H1 (cell line): Measurements from ENCODE around the gene GALNT12. TPM values are rescaled to one million over a fixed set of nuclear protein-coding genes. Genes with fewer than 3 reads are reported as not detected.

Experiments
- CTCF ChIA-PET: fragments of 300-600 bp; sonication (Branson Sonifier 250); formaldehyde crosslinking; loops from one replicate; lab custom pipeline; 2021; ENCODE audit not compliant: partially characterized antibody; lab: Charles Lee
- POLR2A ChIA-PET: fragments of 300-600 bp; sonication (Branson Sonifier 250); formaldehyde crosslinking; loops from one replicate; lab custom pipeline; 2021; ENCODE audit warnings: inconsistent platforms; ENCODE audit not compliant: partially characterized antibody; lab: Charles Lee
- DNase-seq, 2 experiments: peaks; one replicate each; pipeline versions ENCODE4 v3.0.0 to v3.0.0-alpha.2; 2010 to 2022; ENCODE audit warnings: low spot score in 2 of 2, low read depth in 1 of 2, mixed read lengths in 1 of 2
- FAIRE-seq: peaks from 2 replicates; lab custom pipeline; 2011; peaks lifted over from hg19 to GRCh38; lab: Jason Lieb, UNC
- H2AFZ ChIP-seq: 2 replicates; pipeline ENCODE4 v1.8.1; 2012; ENCODE audit warnings: low read length, inconsistent platforms
- H2AK5ac ChIP-seq: 2 replicates; pipeline ENCODE4 v1.6.1; 2013; ENCODE audit warnings: low read depth, low read length
- H2BK120ac ChIP-seq: replicated peaks from 2 replicates; pipeline ENCODE3; 2013; ENCODE audit warnings: low read depth, low read length, inconsistent platforms
- H2BK12ac ChIP-seq: 2 replicates; pipeline ENCODE4 v1.6.1; 2013; ENCODE audit warnings: low read depth, low read length
- H2BK15ac ChIP-seq: 2 replicates; pipeline ENCODE4 v1.6.1; 2013; ENCODE audit warnings: low read length
- H2BK20ac ChIP-seq: 2 replicates; pipeline ENCODE4 v1.6.1; 2013; ENCODE audit warnings: low read length
- H2BK5ac ChIP-seq: 2 replicates; pipeline ENCODE4 v1.6.1; 2013; ENCODE audit warnings: low read depth, low read length
- H3K14ac ChIP-seq: 2 replicates; pipeline ENCODE4 v1.6.1; 2013; ENCODE audit warnings: inconsistent platforms; ENCODE audit not compliant: insufficient read length
- H3K18ac ChIP-seq: 2 replicates; pipeline ENCODE4 v1.6.1; 2013; ENCODE audit warnings: low read length; ENCODE audit errors: extremely low read depth
- H3K23ac ChIP-seq: 2 replicates; pipeline ENCODE4 v1.6.1; 2013; ENCODE audit warnings: inconsistent platforms; ENCODE audit not compliant: insufficient read length
- H3K23me2 ChIP-seq: 2 replicates; pipeline ENCODE4 v1.6.1; 2013; ENCODE audit warnings: low read depth, low read length
- H3K27ac ChIP-seq: 2 replicates; pipeline ENCODE4 v1.6.1; 2011; ENCODE audit warnings: low read depth, low read length, inconsistent platforms
- H3K27me3 ChIP-seq, 4 experiments: replicated peaks in 1 of 4; 1 replicate in 1 of 4; 2 replicates in 3 of 4; pipeline versions ENCODE4 v1.6.1 to v1.8.1; 2011 to 2013; ENCODE audit warnings: low read length in 3 of 4, mild to moderate bottlenecking in 3 of 4, inconsistent platforms in 2 of 4, mixed read lengths in 2 of 4, moderate library complexity in 1 of 4; ENCODE audit not compliant: control insufficient read depth in 3 of 4, insufficient read depth in 3 of 4; ENCODE audit errors: extremely low read depth in 1 of 4
- H3K36me3 ChIP-seq, 4 experiments: 2 replicates each; pipeline versions ENCODE4 v1.6.1 to v1.8.1; 2011 to 2013; ENCODE audit warnings: mild to moderate bottlenecking in 4 of 4, low read length in 3 of 4, moderate library complexity in 2 of 4, control low read depth in 1 of 4, inconsistent platforms in 1 of 4; ENCODE audit not compliant: insufficient read depth in 4 of 4, control insufficient read depth in 2 of 4
- H3K4ac ChIP-seq: replicated peaks from 2 replicates; pipeline ENCODE3; 2013; ENCODE audit warnings: low read length, low read depth, mixed read lengths, inconsistent platforms; ENCODE audit not compliant: insufficient read length
- H3K4me1 ChIP-seq, 4 experiments: replicated peaks in 1 of 4; 1 replicate in 1 of 4; 2 replicates in 3 of 4; pipeline versions ENCODE4 v1.6.1 to v1.8.1; 2011 to 2013; ENCODE audit warnings: low read length in 3 of 4, inconsistent platforms in 2 of 4, mixed read lengths in 1 of 4; ENCODE audit not compliant: insufficient read depth in 4 of 4, control insufficient read depth in 3 of 4
- H3K4me2 ChIP-seq, 2 experiments: 2 replicates each; pipeline versions ENCODE4 v1.6.1 to v1.8.1; 2011 to 2013; ENCODE audit warnings: low read depth in 2 of 2, low read length in 2 of 2, control low read depth in 1 of 2, inconsistent platforms in 1 of 2, mild to moderate bottlenecking in 1 of 2; ENCODE audit not compliant: insufficient read depth in 1 of 2
- H3K4me3 ChIP-seq, 4 experiments: fragments of 200-600, 300-600 bp in 1 of 4; sonication (generic), shearing (Covaris generic), sonication (Bioruptor Twin) in 1 of 4; 2 replicates each; pipeline versions ENCODE4 v1.5.1 to v1.8.1; 2011 to 2016; ENCODE audit warnings: low read length in 4 of 4, low read depth in 3 of 4, control low read depth in 2 of 4, inconsistent platforms in 2 of 4, mild to moderate bottlenecking in 2 of 4, mixed read lengths in 1 of 4, moderate library complexity in 1 of 4; ENCODE audit not compliant: insufficient read depth in 2 of 4; ENCODE audit errors: extremely low read depth in 1 of 4
- H3K56ac ChIP-seq: replicated peaks from 2 replicates; pipeline ENCODE3; 2013; ENCODE audit warnings: low read depth, mild to moderate bottlenecking, mixed read lengths, low read length, inconsistent platforms; ENCODE audit not compliant: insufficient read length
- H3K79me1 ChIP-seq: 2 replicates; pipeline ENCODE4 v1.6.1; 2013; ENCODE audit warnings: low read depth, low read length, control low read depth
- H3K79me2 ChIP-seq, 2 experiments: 2 replicates each; pipeline versions ENCODE4 v1.6.1 to v1.8.1; 2012 to 2013; ENCODE audit warnings: low read length in 2 of 2, mild to moderate bottlenecking in 2 of 2, inconsistent platforms in 1 of 2; ENCODE audit not compliant: insufficient read depth in 2 of 2, control insufficient read depth in 1 of 2
- H3K9ac ChIP-seq, 4 experiments: replicated peaks in 1 of 4; 1 replicate in 1 of 4; 2 replicates in 3 of 4; pipeline versions ENCODE4 v1.6.1 to v1.8.1; 2011 to 2013; ENCODE audit warnings: low read depth in 3 of 4, low read length in 3 of 4, control low read depth in 2 of 4, mild to moderate bottlenecking in 2 of 4, moderate library complexity in 2 of 4, inconsistent platforms in 1 of 4; ENCODE audit errors: extremely low read depth in 1 of 4
- H3K9me3 ChIP-seq, 2 experiments: 2 replicates each; pipeline versions ENCODE4 v1.6.1 to v1.8.1; 2012 to 2013; ENCODE audit warnings: mild to moderate bottlenecking in 2 of 2, moderate library complexity in 2 of 2, control low read depth in 1 of 2, inconsistent platforms in 1 of 2, low read depth in 1 of 2, low read length in 1 of 2, mixed read lengths in 1 of 2; ENCODE audit not compliant: insufficient read depth in 2 of 2
- H4K20me1 ChIP-seq, 2 experiments: replicated peaks in 1 of 2; 2 replicates each; pipeline versions ENCODE3 to v1.8.1; 2011 to 2013; ENCODE audit warnings: inconsistent platforms in 2 of 2, low read length in 2 of 2, mild to moderate bottlenecking in 1 of 2; ENCODE audit not compliant: insufficient read depth in 2 of 2, control insufficient read depth in 1 of 2
- H4K5ac ChIP-seq: 2 replicates; pipeline ENCODE4 v1.6.1; 2013; ENCODE audit warnings: low read length, low read depth, mixed read lengths, inconsistent platforms; ENCODE audit not compliant: insufficient read length
- H4K8ac ChIP-seq: 2 replicates; pipeline ENCODE4 v1.8.0; 2013; ENCODE audit warnings: mild to moderate bottlenecking, moderate library complexity, low read length, inconsistent platforms; ENCODE audit not compliant: insufficient read depth; ENCODE audit errors: extremely low read depth
- H4K91ac ChIP-seq: replicated peaks from 2 replicates; pipeline ENCODE3; 2013; ENCODE audit warnings: low read length, mixed read lengths, inconsistent platforms; ENCODE audit not compliant: insufficient read length
- ASH2L ChIP-seq: fragments of 200-600, 300-600 bp; sonication (generic); IDR thresholded peaks from one replicate; pipeline ENCODE4 v1.7.1; 2017; ENCODE audit warnings: low read length
- CHD1 ChIP-seq: IDR thresholded peaks from 2 replicates; pipeline ENCODE4 v1.6.1; 2012; ENCODE audit warnings: low read depth, low read length, improper control_type of control experiment
- CHD2 ChIP-seq: IDR thresholded peaks from 2 replicates; pipeline ENCODE4 v1.6.1; 2012; ENCODE audit warnings: low read length, improper control_type of control experiment
- CREB1 ChIP-seq: IDR thresholded peaks from 2 replicates; pipeline ENCODE4 v1.6.1; 2012; ENCODE audit warnings: inconsistent platforms
- JUND ChIP-seq: IDR thresholded peaks from 2 replicates; pipeline ENCODE4 v1.6.1; 2011; ENCODE audit warnings: mild to moderate bottlenecking, improper control_type of control experiment, low read length
- NRF1 ChIP-seq: IDR thresholded peaks from 2 replicates; pipeline ENCODE4 v1.6.1; 2011; ENCODE audit warnings: mild to moderate bottlenecking, low read depth, low read length, improper control_type of control experiment
- RNF2 ChIP-seq: fragments of 200-900, 300-1000 bp; sonication (generic); IDR thresholded peaks from 2 replicates; pipeline ENCODE4 v1.7.1; 2016; ENCODE audit warnings: borderline replicate concordance, low read depth, mild to moderate bottlenecking, antibody characterized with exemption, low read length; ENCODE audit not compliant: poor library complexity, severe bottlenecking; ENCODE audit errors: missing control alignments
- SIRT6 ChIP-seq: IDR thresholded peaks from one replicate; pipeline ENCODE4 v1.7.1; 2012; ENCODE audit warnings: low read length, inconsistent platforms
- SIX5 ChIP-seq: IDR thresholded peaks from 2 replicates; pipeline ENCODE4 v1.6.1; 2011; ENCODE audit warnings: mild to moderate bottlenecking, low read depth, low read length
- SP2 ChIP-seq: IDR thresholded peaks from 2 replicates; pipeline ENCODE4 v1.6.1; 2012; ENCODE audit warnings: mild to moderate bottlenecking, low read length, inconsistent platforms
- SP4 ChIP-seq: IDR thresholded peaks from 2 replicates; pipeline ENCODE4 v1.6.1; 2012; ENCODE audit warnings: low read length, inconsistent platforms
- WGBS, 2 experiments: shearing (Covaris generic) in 1 of 2; methylation state at CpG; one replicate each; pipeline versions ENCODE4 v1.1.6 to v1.1.7; 2013 to 2015; ENCODE audit warnings: low lambda C conversion rate in 2 of 2, mixed read lengths in 2 of 2, inconsistent platforms in 1 of 2, low coverage in 1 of 2, missing lambda C conversion rate in 1 of 2; ENCODE audit not compliant: insufficient replicate concordance in 2 of 2, insufficient coverage in 1 of 2, insufficient read length in 1 of 2; ENCODE audit errors: extremely low coverage in 1 of 2, missing lambda C conversion rate in 1 of 2; 5-methylcytosine and 5-hydroxymethylcytosine counted together
- polyA plus RNA-seq, 7 experiments: library from polyadenylated mRNA; depleted of rRNA in 3 of 7; stranded (reverse) in 5 of 7; unstranded in 2 of 7; fragments of >200 nt in 5 of 7; fragments of 200-250 nt in 2 of 7; gene quantifications; 1 replicate in 5 of 7; 2 replicates in 1 of 7; 4 replicates in 1 of 7; pipeline versions ENCODE4 v1.2.1 to v1.2.3, GENCODE V29; 2011 to 2013; ENCODE audit warnings: missing spikeins in 2 of 7, mixed read lengths in 2 of 7
- total RNA-seq: library from RNA; stranded (reverse); fragmentation: NEBNext Ultra II Directional; extraction: Animal tissue kit (Norgen Biotek cat#: 25700); gene quantifications from 2 replicates; pipeline ENCODE4 v1.2.1, GENCODE V29; 2021
- TF ChIP-seq, protein P1 (sequence below): IDR thresholded peaks from 2 replicates; pipeline ENCODE4 v1.6.1; 2011; ENCODE audit warnings: low read length, improper control_type of control experiment
- TF ChIP-seq, protein P2 (sequence below): IDR thresholded peaks from 2 replicates; pipeline ENCODE4 v1.6.1; 2012; ENCODE audit warnings: inconsistent platforms

The GALNT12 gene
- total and polyA plus RNA-seq, 2 of the 8 experiments (the other 6 are each of a cell fraction or from before 2014, with no cell fraction given) = 16.2 to 19.6 TPM

DNA sequence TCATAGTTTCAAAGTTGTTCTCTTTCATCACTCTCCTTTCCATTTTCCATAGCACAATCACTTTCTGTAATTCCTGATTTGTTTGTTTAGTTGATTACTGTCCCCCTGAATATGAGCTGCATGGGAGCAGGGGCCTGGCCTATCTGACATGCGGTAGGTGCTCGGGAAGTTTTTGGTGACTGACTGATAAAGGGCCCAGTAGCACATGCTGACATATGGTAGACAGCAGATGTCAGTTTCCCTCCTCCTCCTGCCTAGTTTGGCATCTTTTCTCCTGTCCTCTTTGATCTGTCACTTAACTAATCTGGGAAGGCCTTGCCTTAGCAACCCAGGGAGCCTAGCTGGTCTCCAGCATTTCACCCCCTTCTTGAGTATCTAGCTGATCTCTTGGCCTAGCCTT is 14.4 kb downstream of the GALNT12 start:
- Histone ChIP-seq H2BK12ac (no peak overlapping the region), H3K36me3 (peaks cover 0 to 5% (median 3%) of the 10 kb centered on the region in 4 experiments; a peak in 4 of 8 replicates), H2BK120ac (no peak overlapping the region), H3K4ac (no peak overlapping the region), H2BK15ac (no peak overlapping the region), H4K8ac (no peak overlapping the region), H3K56ac (no peak overlapping the region), H2BK20ac (no peak overlapping the region), H3K79me2 (no peaks in the 10 kb centered on the region), H3K27ac (no peak overlapping the region), H3K23me2 (no peaks in the 10 kb centered on the region), H2BK5ac (no peak overlapping the region), H4K91ac (no peak overlapping the region), H3K9me3 (no peaks in the 10 kb centered on the region), H4K5ac (no peak overlapping the region), H4K20me1 (no peaks in the 10 kb centered on the region), H2AK5ac (no peak overlapping the region), H3K79me1 (no peaks in the 10 kb centered on the region), H3K4me2 (no peak overlapping the region), H3K27me3 (no peaks in the 10 kb centered on the region), H3K14ac (no peak overlapping the region), H3K18ac (no peak overlapping the region), H3K23ac (no peak overlapping the region), H2AFZ (no peak overlapping the region), H3K4me3 (no peak overlapping the region), H3K9ac (no peak overlapping the region), H3K4me1 (no peaks in the 10 kb centered on the region)
- no peak for FAIRE-seq
- ChIA-PET CTCF (no interaction called here), POLR2A (interaction anchor here (0.7 kb wide), 1 partner anchor 15 kb away, joined by 3 read pairs; no protein-coding TSS in a partner anchor)
- DNase-seq = no peak
- 94% methylated on average over 2 of the region's 2 CpGs; no CpG with 5 or more reads in 1 of the 2 experiments for WGBS, 2 experiments
- TF ChIP-seq, protein P1, sequence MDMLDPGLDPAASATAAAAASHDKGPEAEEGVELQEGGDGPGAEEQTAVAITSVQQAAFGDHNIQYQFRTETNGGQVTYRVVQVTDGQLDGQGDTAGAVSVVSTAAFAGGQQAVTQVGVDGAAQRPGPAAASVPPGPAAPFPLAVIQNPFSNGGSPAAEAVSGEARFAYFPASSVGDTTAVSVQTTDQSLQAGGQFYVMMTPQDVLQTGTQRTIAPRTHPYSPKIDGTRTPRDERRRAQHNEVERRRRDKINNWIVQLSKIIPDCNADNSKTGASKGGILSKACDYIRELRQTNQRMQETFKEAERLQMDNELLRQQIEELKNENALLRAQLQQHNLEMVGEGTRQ = no peak
- no peak for TF ChIP-seq JUND
- TF ChIP-seq SP4 = no peak
- TF ChIP-seq SP2 = no peak
- no peak for TF ChIP-seq ASH2L
- no peak for TF ChIP-seq NRF1
- no peak for TF ChIP-seq SIRT6
- no peak for TF ChIP-seq RNF2
- no peak for TF ChIP-seq SIX5
- no peak for TF ChIP-seq CHD1
- no peak for TF ChIP-seq CREB1
- TF ChIP-seq CHD2 = no peak
- TF ChIP-seq, protein P2, sequence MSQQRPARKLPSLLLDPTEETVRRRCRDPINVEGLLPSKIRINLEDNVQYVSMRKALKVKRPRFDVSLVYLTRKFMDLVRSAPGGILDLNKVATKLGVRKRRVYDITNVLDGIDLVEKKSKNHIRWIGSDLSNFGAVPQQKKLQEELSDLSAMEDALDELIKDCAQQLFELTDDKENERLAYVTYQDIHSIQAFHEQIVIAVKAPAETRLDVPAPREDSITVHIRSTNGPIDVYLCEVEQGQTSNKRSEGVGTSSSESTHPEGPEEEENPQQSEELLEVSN = no peak
